ENCODE data around the gene DPP8. TPM values are rescaled to one million over a fixed set of nuclear protein-coding genes. Genes with fewer than 3 reads are reported as not detected.

DPP8 gene
- total and polyA plus RNA-seq, 3 experiments from 2014 or later = 31.1 to 52.9 (median 33.8) TPM

DNA sequence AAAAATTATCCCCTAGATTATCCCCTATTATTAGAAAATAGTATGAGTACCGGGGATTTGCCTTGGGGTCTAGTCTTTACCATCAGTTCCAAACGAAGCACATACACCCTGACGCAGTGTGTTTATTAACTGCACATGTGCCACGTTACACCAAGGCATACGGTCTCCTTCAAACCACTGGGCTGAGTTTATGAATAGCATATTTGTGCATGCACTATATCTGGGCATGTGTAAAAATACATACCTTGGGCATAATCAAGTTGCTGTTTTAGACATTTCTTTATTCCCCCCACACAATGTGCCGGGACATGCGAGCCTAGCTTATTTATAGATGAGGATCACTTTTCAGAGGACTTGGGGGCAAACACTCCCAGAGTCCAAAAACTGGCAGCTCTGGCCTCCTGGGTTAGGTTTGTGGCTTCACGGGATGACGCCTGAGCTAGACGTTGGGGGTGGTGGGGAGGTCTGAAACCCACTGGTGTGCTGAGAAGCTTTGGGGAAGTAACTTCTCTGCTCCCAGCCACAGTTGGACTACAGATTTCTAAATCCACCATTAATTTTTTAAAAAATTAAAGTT is 111.0 kb downstream of the DPP8 start:
- Mint-ChIP-seq H3K9me3 (no peaks in the 10 kb centered on the region), H3K4me3 (no peak overlapping the region), H3K4me1 (peaks cover 0 to 3% (median 0%) of the 10 kb centered on the region in 3 donors), H3K36me3 (no peaks in the 10 kb centered on the region), H3K27ac (no peak overlapping the region), H3K27me3 (peaks cover 15 to 41% of the 10 kb centered on the region in 2 donors)
- Histone ChIP-seq H3K36me3 (ENCODE audit: insufficient read depth, low read length) (no peaks in the 10 kb centered on the region), H3K27ac (ENCODE audit: low read depth, low read length) (no peak overlapping the region), H3K4me1 (ENCODE audit: insufficient read depth, low read length) (no peaks in the 10 kb centered on the region), H3K4me3 (ENCODE audit: low read length) (no peak overlapping the region), H3K9me3 (ENCODE audit: low read length) (no peaks in the 10 kb centered on the region), H3K27me3 (ENCODE audit: insufficient read depth, low read length, poor library complexity, severe bottlenecking) (peaks cover 4% of the 10 kb centered on the region)
- POLR2A ChIA-PET = no interaction called here
- DNase-seq = no peak
- CTCF ChIA-PET = no interaction called here

- H3K4me3 ChIP-seq (ENCODE audit: low read length) = no peak overlapping the region
- POLR2A ChIA-PET = no interaction called here
- no peak overlapping the region for H3K27ac ChIP-seq (ENCODE audit: low read depth, low read length)
- CTCF ChIA-PET = interaction anchor here (1.2 kb wide), 1 partner anchor 20 kb away, joined by 5 read pairs; no protein-coding TSS in a partner anchor
- H3K9me3 ChIP-seq (ENCODE audit: low read length) = no peaks in the 10 kb centered on the region
- Mint-ChIP-seq H3K36me3 (no peaks in the 10 kb centered on the region), H3K27me3 (peaks cover 16 to 43% of the 10 kb centered on the region in 2 donors), H3K4me3 (no peak overlapping the region), H3K9me3 (no peaks in the 10 kb centered on the region), H3K4me1 (peaks cover 0 to 3% (median 0%) of the 10 kb centered on the region in 3 donors), H3K27ac (no peak overlapping the region)
- peaks cover 4% of the 10 kb centered on the region for H3K27me3 ChIP-seq (ENCODE audit: insufficient read depth, low read length, poor library complexity, severe bottlenecking)
- no peak for DNase-seq
- H3K36me3 ChIP-seq (ENCODE audit: insufficient read depth, low read length) = no peaks in the 10 kb centered on the region
- no peaks in the 10 kb centered on the region for H3K4me1 ChIP-seq (ENCODE audit: insufficient read depth, low read length)
These were observed 111.6 kb downstream of the DPP8 start for GRCh38 chr15:65405791-65406423.

DNA sequence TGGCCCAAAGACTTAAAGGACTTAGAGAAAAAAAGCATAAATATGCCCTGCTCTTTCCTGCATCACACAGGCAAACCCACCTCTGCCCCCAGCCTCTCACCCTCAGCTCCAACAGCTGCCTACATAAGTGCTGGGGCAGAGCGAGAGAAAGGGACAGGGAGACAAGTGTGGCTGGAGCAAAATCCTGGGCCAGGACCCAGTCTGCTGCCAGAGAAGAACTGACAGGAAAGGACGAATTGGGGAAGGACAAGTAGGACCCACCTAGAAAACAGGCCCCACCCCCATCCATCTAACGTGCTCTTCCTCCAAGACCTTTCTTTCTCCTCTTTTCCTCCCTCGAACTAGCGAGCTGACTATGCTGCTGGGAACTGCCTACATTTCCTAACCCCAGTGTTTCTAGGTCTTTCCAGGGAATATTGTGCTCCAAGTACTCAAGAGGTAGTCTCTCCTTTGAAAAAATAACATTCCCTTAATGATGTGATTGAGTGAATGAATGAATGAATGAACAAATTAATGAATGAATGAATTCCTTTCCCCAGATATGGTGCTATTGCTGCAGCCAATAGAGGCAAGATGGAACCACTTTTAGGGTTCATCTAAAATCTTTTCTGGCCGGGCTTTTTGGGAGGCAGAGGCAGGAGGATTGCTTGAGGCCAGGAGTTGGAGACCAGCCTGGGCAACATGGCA is 113.2 kb downstream of the DPP8 start:
- H3K36me3 Mint-ChIP-seq = no peaks in the 10 kb centered on the region
- ChIA-PET POLR2A (interaction anchor here (0.6 kb wide), 1 partner anchor 99 kb away, joined by 7 read pairs; no protein-coding TSS in a partner anchor), CTCF (no interaction called here)
- no peak for DNase-seq
- no peak overlapping the region for H3K27ac ChIP-seq (ENCODE audit: low read depth, low read length)
- H3K4me1 ChIP-seq (ENCODE audit: insufficient read depth, low read length) = no peaks in the 10 kb centered on the region
- peak overlapping the region in 1 of 8 donors; percentile 35 for H3K27ac Mint-ChIP-seq
- H3K27me3 Mint-ChIP-seq = peaks cover 25 to 51% of the 10 kb centered on the region in 2 donors
- H3K9me3 Mint-ChIP-seq = no peaks in the 10 kb centered on the region
- H3K4me3 Mint-ChIP-seq = no peak overlapping the region
- no peaks in the 10 kb centered on the region for H3K36me3 ChIP-seq (ENCODE audit: insufficient read depth, low read length)
- H3K9me3 ChIP-seq (ENCODE audit: low read length) = no peaks in the 10 kb centered on the region
- peaks cover 0 to 3% (median 0%) of the 10 kb centered on the region in 3 donors for H3K4me1 Mint-ChIP-seq
- no peaks in the 10 kb centered on the region for H3K27me3 ChIP-seq (ENCODE audit: insufficient read depth, low read length, poor library complexity, severe bottlenecking)
- no peak overlapping the region for H3K4me3 ChIP-seq (ENCODE audit: low read length)

DNA sequence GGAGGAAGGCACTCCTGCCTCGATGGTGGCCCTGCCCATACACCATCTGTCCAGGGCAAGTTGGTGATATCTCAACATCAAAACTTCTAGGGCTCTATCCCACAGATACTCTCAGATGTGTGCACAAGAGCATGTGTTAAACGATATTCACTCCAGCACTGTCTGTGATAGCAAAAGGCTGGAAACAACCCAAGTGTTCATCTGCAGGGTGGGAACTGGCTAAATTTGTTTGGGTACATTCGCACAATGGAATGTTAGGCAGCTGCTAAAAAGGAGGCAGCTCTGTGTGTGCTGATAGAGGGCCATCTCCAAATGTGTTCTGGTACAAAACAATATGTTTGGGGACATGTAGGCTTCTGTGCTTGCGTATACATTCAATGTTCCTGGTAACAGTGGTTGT is 114.5 kb downstream of the DPP8 start:
- Mint-ChIP-seq H3K4me3 (no peak overlapping the region), H3K27me3 (peaks cover 22 to 52% of the 10 kb centered on the region in 2 donors), H3K9me3 (no peaks in the 10 kb centered on the region), H3K27ac (no peak overlapping the region), H3K4me1 (no peaks in the 10 kb centered on the region), H3K36me3 (no peaks in the 10 kb centered on the region)
- Histone ChIP-seq H3K36me3 (ENCODE audit: insufficient read depth, low read length) (no peaks in the 10 kb centered on the region), H3K4me1 (ENCODE audit: insufficient read depth, low read length) (no peaks in the 10 kb centered on the region), H3K27ac (ENCODE audit: low read depth, low read length) (no peak overlapping the region), H3K4me3 (ENCODE audit: low read length) (no peak overlapping the region), H3K9me3 (ENCODE audit: low read length) (no peaks in the 10 kb centered on the region), H3K27me3 (ENCODE audit: insufficient read depth, low read length, poor library complexity, severe bottlenecking) (peaks cover under 1% of the 10 kb centered on the region)
- POLR2A ChIA-PET = no interaction called here
- CTCF ChIA-PET = no interaction called here
- DNase-seq = no peak

DNA sequence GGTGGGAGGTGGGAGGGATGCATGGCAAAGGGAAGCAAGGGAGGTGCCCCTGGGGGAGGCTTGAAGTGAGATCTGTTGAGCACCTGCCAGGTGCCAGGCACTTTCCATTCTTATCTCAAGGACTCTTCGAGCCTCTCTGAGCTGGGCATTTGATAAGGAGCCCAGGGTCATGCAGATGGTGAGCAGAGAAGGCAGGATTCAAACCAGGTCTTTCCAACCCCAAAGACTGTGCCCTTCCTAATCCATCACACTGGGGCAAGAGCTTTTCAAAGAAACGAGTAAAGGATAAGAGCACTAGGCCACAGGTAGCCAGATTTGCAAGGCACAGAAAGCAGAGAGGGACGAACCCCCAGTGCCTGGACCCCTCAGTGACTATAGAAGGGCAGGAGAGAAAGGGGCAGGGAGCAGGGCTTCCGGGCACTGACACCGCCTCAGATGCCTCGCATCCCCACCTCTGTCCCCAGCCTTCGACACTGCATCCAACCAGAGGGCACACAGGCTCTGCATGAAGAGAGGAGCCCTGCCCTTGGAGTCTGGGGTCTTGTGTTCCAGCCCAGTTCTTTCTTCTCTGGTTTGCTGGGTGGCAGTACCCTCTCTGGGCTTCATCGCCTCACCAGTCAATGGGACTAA is 115.8 kb downstream of the DPP8 start:
- Mint-ChIP-seq H3K4me1 (peaks cover 2 to 5% (median 4%) of the 10 kb centered on the region in 3 donors), H3K27me3 (peaks cover 27 to 63% of the 10 kb centered on the region in 2 donors), H3K9me3 (no peaks in the 10 kb centered on the region), H3K36me3 (no peaks in the 10 kb centered on the region), H3K27ac (peak overlapping the region in 1 of 8 donors; percentile 25), H3K4me3 (no peak overlapping the region)
- no peak for DNase-seq
- CTCF ChIA-PET = interaction anchor here (1.5 kb wide), 1 partner anchor 17 kb away, joined by 7 read pairs; no protein-coding TSS in a partner anchor
- POLR2A ChIA-PET = no interaction called here
- no peak overlapping the region for H3K4me3 ChIP-seq (ENCODE audit: low read length)
- no peaks in the 10 kb centered on the region for H3K9me3 ChIP-seq (ENCODE audit: low read length)
- no peaks in the 10 kb centered on the region for H3K36me3 ChIP-seq (ENCODE audit: insufficient read depth, low read length)
- no peaks in the 10 kb centered on the region for H3K4me1 ChIP-seq (ENCODE audit: insufficient read depth, low read length)
- H3K27ac ChIP-seq (ENCODE audit: low read depth, low read length) = no peak overlapping the region
- H3K27me3 ChIP-seq (ENCODE audit: insufficient read depth, low read length, poor library complexity, severe bottlenecking) = peaks cover 9% of the 10 kb centered on the region

DNA sequence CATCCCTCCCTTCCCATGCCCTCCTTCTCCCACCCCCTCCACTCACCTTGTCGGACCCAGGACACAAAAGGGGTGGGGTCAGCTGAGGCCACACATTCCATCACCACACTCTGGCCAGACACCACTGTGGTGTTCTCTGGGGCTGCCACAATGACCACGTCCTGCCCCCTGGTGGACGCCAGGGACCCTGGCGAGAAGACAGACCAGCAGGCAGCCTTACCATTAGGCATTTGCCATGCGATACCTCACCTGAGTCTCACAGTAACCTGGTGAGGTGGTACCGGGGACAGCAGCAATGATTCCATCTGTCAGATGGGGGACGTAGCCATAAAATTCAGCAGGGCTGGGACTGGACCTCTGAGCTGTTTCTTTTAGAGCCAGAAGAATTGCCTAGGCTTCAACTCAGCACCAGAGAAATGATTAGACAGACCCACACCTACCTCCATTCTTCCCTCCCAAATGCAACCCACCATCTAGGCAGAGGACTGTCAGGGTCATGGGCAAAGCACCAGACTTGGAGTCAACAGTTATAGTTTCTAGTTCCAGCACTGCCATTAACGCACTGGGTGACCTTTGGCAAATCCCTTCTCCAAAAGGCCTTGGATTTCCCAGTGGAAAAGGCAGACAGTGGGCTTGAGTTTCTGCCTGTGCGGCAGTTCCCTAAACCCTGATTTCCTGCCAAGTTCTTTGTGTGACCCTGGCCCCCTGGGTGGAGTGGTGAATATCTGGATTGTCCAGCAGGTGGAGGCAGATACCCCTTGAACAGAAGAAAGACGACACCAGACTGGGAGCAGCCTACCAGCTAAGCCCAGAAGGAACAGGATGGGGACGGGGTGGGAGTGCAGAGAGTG is 116.5 kb downstream of the DPP8 start:
- Mint-ChIP-seq H3K4me1 (peaks cover 2 to 11% (median 5%) of the 10 kb centered on the region in 3 donors), H3K4me3 (no peak overlapping the region), H3K9me3 (no peaks in the 10 kb centered on the region), H3K36me3 (no peaks in the 10 kb centered on the region), H3K27me3 (peaks cover 34 to 68% of the 10 kb centered on the region in 2 donors), H3K27ac (no peak overlapping the region)
- Histone ChIP-seq H3K36me3 (ENCODE audit: insufficient read depth, low read length) (no peaks in the 10 kb centered on the region), H3K9me3 (ENCODE audit: low read length) (no peaks in the 10 kb centered on the region), H3K27me3 (ENCODE audit: insufficient read depth, low read length, poor library complexity, severe bottlenecking) (peaks cover 15% of the 10 kb centered on the region), H3K4me3 (ENCODE audit: low read length) (no peak overlapping the region), H3K4me1 (ENCODE audit: insufficient read depth, low read length) (no peaks in the 10 kb centered on the region), H3K27ac (ENCODE audit: low read depth, low read length) (no peak overlapping the region)
- ChIA-PET POLR2A (no interaction called here), CTCF (interaction anchor here (1.0 to 2.0 kb wide), 3 partner anchors 16 to 82 kb away, joined by 3 to 7 read pairs (median 6); no protein-coding TSS in a partner anchor)
- DNase-seq = peak; percentile 7 to 55 (median 19)

DNA sequence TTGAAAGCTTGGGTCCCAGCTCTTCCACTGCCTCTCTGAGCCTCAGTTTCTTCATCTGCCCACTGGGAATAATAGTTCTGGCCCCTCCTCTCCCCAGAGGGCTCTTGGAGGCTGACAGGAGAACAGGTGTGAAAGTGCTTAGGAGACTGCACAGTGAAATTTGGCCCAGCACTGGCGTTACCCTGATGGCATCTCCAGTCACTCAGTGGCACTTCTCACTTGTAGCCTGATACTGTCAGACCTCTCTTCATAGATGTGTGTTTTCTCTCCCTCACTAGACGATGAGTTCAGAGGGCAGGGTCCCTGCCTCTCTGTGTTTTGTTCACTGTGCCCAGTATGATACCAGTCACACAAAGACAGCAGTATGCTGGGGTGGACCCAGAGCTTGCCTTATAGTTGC is 117.5 kb downstream of the DPP8 start:
- Histone ChIP-seq H3K36me3 (ENCODE audit: insufficient read depth, low read length) (no peaks in the 10 kb centered on the region), H3K4me3 (ENCODE audit: low read length) (no peak overlapping the region), H3K27me3 (ENCODE audit: insufficient read depth, low read length, poor library complexity, severe bottlenecking) (peaks cover 21% of the 10 kb centered on the region), H3K4me1 (ENCODE audit: insufficient read depth, low read length) (no peaks in the 10 kb centered on the region), H3K9me3 (ENCODE audit: low read length) (no peaks in the 10 kb centered on the region), H3K27ac (ENCODE audit: low read depth, low read length) (no peak overlapping the region)
- POLR2A ChIA-PET = no interaction called here
- no peak overlapping the region for H3K4me3 Mint-ChIP-seq
- H3K9me3 Mint-ChIP-seq = no peaks in the 10 kb centered on the region
- peaks cover 39 to 69% of the 10 kb centered on the region in 2 donors for H3K27me3 Mint-ChIP-seq
- CTCF ChIA-PET = interaction anchor here (1.0 to 2.0 kb wide), 6 partner anchors 9 to 81 kb away, joined by 3 to 7 read pairs (median 4); no protein-coding TSS in a partner anchor
- H3K27ac Mint-ChIP-seq = no peak overlapping the region
- peaks cover 2 to 11% (median 5%) of the 10 kb centered on the region in 3 donors for H3K4me1 Mint-ChIP-seq
- no peak for DNase-seq
- no peaks in the 10 kb centered on the region for H3K36me3 Mint-ChIP-seq

Measured in CD8-positive, alpha-beta memory T cell (primary cell).